ENCODE data around the gene TMEM132D.

DNA sequence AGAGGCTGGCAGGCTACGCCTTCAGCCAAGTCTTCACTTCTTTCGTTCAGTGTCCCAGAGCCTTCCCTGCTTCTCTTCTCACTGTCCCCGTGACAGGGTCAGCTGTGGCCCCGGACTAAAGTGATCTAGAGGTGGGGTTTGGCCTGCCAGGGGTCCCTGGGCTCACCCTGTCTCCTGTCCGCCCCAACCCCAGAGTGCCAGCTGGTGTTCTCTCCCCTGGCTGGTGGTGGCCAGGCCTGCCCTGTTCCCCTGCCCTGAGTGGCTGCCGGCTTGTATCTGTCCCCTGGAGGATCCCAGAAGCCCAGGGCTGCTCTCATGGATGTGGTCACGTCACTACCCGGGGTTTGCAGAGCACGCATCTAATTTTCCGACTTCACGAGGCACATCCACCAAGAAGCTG is 753.1 kb downstream of the TMEM132D start:
- TF ChIP-seq, protein P1, sequence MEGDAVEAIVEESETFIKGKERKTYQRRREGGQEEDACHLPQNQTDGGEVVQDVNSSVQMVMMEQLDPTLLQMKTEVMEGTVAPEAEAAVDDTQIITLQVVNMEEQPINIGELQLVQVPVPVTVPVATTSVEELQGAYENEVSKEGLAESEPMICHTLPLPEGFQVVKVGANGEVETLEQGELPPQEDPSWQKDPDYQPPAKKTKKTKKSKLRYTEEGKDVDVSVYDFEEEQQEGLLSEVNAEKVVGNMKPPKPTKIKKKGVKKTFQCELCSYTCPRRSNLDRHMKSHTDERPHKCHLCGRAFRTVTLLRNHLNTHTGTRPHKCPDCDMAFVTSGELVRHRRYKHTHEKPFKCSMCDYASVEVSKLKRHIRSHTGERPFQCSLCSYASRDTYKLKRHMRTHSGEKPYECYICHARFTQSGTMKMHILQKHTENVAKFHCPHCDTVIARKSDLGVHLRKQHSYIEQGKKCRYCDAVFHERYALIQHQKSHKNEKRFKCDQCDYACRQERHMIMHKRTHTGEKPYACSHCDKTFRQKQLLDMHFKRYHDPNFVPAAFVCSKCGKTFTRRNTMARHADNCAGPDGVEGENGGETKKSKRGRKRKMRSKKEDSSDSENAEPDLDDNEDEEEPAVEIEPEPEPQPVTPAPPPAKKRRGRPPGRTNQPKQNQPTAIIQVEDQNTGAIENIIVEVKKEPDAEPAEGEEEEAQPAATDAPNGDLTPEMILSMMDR (IDR thresholded peaks at IDR 0.05) = no peak
- TF ChIP-seq POLR2A (IDR thresholded peaks at IDR 0.05) = no peak
- TF ChIP-seq POLR2AphosphoS5 (IDR thresholded peaks at IDR 0.05; ENCODE audit: insufficient read depth in 1 of 2, low read depth in 1 of 2) = no peak

Measured in vagina (tissue), 2 donors.